CD14-positive monocyte (primary cell): ENCODE results near the gene TBC1D22A. TPM values are rescaled to one million over a fixed set of nuclear protein-coding genes. Genes with fewer than 3 reads are reported as not detected.

ENCODE experiments used
- DNase-seq, 3 donors: peaks; one replicate each; pipeline ENCODE4 v3.0.0-alpha.2; 2011 to 2022
- H2AFZ ChIP-seq: 2 replicates; pipeline ENCODE4 v1.6.0; 2012; ENCODE audit warnings: mild to moderate bottlenecking, low read depth, low read length, inconsistent platforms; ENCODE audit not compliant: insufficient read depth, poor library complexity, severe bottlenecking
- H3K27ac ChIP-seq, 2 donors: 1 replicate in 1 of 2; 2 replicates in 1 of 2; pipeline ENCODE4 v1.5.1; 2012 to 2013; ENCODE audit warnings: low read length in 2 of 2, control low read depth in 1 of 2, inconsistent platforms in 1 of 2, low read depth in 1 of 2, mild to moderate bottlenecking in 1 of 2
- H3K27me3 ChIP-seq, 2 donors: one replicate each; pipeline versions ENCODE4 v1.6.0 to v1.6.1; 2011 to 2013; ENCODE audit warnings: low read length in 2 of 2; ENCODE audit not compliant: control insufficient read depth in 2 of 2, insufficient read depth in 2 of 2
- H3K36me3 ChIP-seq, 2 donors: replicated peaks in 1 of 2; 1 replicate in 1 of 2; 2 replicates in 1 of 2; pipeline versions ENCODE4 v1.5.1 to v1.6.1; 2012 to 2013; ENCODE audit warnings: low read length in 2 of 2, control low read depth in 1 of 2, inconsistent platforms in 1 of 2, mild to moderate bottlenecking in 1 of 2; ENCODE audit not compliant: insufficient read depth in 2 of 2, control insufficient read depth in 1 of 2
- H3K4me1 ChIP-seq, 2 donors: 1 replicate in 1 of 2; 2 replicates in 1 of 2; pipeline versions ENCODE4 v1.5.1 to v1.6.1; 2012 to 2013; ENCODE audit warnings: low read length in 2 of 2, control low read depth in 1 of 2, inconsistent platforms in 1 of 2, mild to moderate bottlenecking in 1 of 2, moderate library complexity in 1 of 2; ENCODE audit not compliant: insufficient read depth in 2 of 2, control insufficient read depth in 1 of 2
- H3K4me2 ChIP-seq: replicated peaks from 2 replicates; pipeline ENCODE3; 2012; ENCODE audit warnings: low read length, moderate library complexity, mild to moderate bottlenecking; ENCODE audit not compliant: poor library complexity, severe bottlenecking; ENCODE audit errors: extremely low read depth
- H3K4me3 ChIP-seq, 3 experiments: fragments of 200-600 bp in 1 of 3; sonication (generic) in 1 of 3; replicated peaks in 1 of 3; 1 replicate in 2 of 3; 2 replicates in 1 of 3; pipeline ENCODE4 v1.5.1; 2011 to 2013; ENCODE audit warnings: low read length in 3 of 3, mild to moderate bottlenecking in 3 of 3, control low read depth in 2 of 3, low read depth in 2 of 3, inconsistent platforms in 1 of 3, moderate library complexity in 1 of 3
- H3K79me2 ChIP-seq: 2 replicates; pipeline ENCODE4 v1.6.0; 2012; ENCODE audit warnings: mild to moderate bottlenecking, control low read depth, inconsistent platforms, low read length, moderate library complexity; ENCODE audit not compliant: insufficient read depth
- H3K9ac ChIP-seq: 2 replicates; pipeline ENCODE4 v1.6.0; 2017; ENCODE audit warnings: low read length, mild to moderate bottlenecking; ENCODE audit not compliant: insufficient read depth, poor library complexity, severe bottlenecking
- H3K9me3 ChIP-seq, 2 donors: replicated peaks in 1 of 2; 1 replicate in 1 of 2; 2 replicates in 1 of 2; pipeline versions ENCODE4 v1.5.1 to v1.6.1; 2012 to 2013; ENCODE audit warnings: low read length in 2 of 2, control low read depth in 1 of 2; ENCODE audit not compliant: control insufficient read depth in 1 of 2, insufficient read depth in 1 of 2
- H4K20me1 ChIP-seq: 2 replicates; pipeline ENCODE4 v1.6.0; 2012; ENCODE audit warnings: mild to moderate bottlenecking, low read length, control low read depth, moderate library complexity; ENCODE audit not compliant: insufficient read depth
- H3K27ac Mint-ChIP-seq, 7 donors: one replicate each; pipeline ENCODE4 v1.8.0; 2020; ENCODE audit warnings: mild to moderate bottlenecking in 7 of 7, mixed read lengths in 7 of 7, moderate library complexity in 6 of 7, inconsistent platforms in 2 of 7
- H3K27me3 Mint-ChIP-seq, 3 donors: one replicate each; pipeline ENCODE4 v1.8.0; 2021 to 2022; ENCODE audit warnings: low read depth in 3 of 3, mild to moderate bottlenecking in 3 of 3, mixed read lengths in 3 of 3, moderate library complexity in 3 of 3, inconsistent platforms in 1 of 3
- H3K36me3 Mint-ChIP-seq, 2 donors: one replicate each; pipeline ENCODE4 v1.8.0; 2020; ENCODE audit warnings: mixed read lengths in 2 of 2, inconsistent platforms in 1 of 2, mild to moderate bottlenecking in 1 of 2
- H3K4me1 Mint-ChIP-seq: one replicate; pipeline ENCODE4 v1.8.0; 2020; ENCODE audit warnings: mild to moderate bottlenecking, mixed read lengths
- H3K4me3 Mint-ChIP-seq, 2 donors: one replicate each; pipeline ENCODE4 v1.8.0; 2020; ENCODE audit warnings: mild to moderate bottlenecking in 2 of 2, mixed read lengths in 2 of 2, moderate library complexity in 1 of 2
- H3K9me3 Mint-ChIP-seq, 7 donors: one replicate each; pipeline ENCODE4 v1.8.0; 2020 to 2022; ENCODE audit warnings: mixed read lengths in 7 of 7, mild to moderate bottlenecking in 6 of 7, moderate library complexity in 6 of 7, inconsistent platforms in 2 of 7
- CTCF ChIP-seq: fragments of 200-600 bp; IDR thresholded peaks from one replicate; pipeline ENCODE4 v1.8.0; 2022; ENCODE audit warnings: antibody characterized with exemption, mild to moderate bottlenecking
- WGBS: methylation state at CpG from one replicate; pipeline ENCODE4 v1.1.5; 2013; ENCODE audit warnings: missing lambda C conversion rate; ENCODE audit not compliant: insufficient coverage; 5-methylcytosine and 5-hydroxymethylcytosine counted together
- intact Hi-C, 2 donors: fragments of 100-400 bp; cut with micrococcal nuclease; formaldehyde crosslinking; loops; one replicate each; pipeline versions ENCODE4 v1.15.0 to v1.15.1; 2023
- polyA plus RNA-seq, 3 donors: library from polyadenylated mRNA; depleted of rRNA in 1 of 3; unstranded in 2 of 3; stranded (reverse) in 1 of 3; fragments of 300-500 nt in 2 of 3; fragments of >200 nt in 1 of 3; fragmentation: Illumina TruSeq in 2 of 3; gene quantifications; 1 replicate in 2 of 3; 2 replicates in 1 of 3; pipeline ENCODE4 v1.2.3, GENCODE V29; 2012 to 2021

TBC1D22A gene
- polyA plus RNA-seq, 3 donors, result 25.9 to 36.2 (median 29.5) TPM

- peak overlapping the region in 1 of 2 donors; percentile 40 for H3K27ac ChIP-seq
These were observed 12.0 kb upstream of the TBC1D22A start for GRCh38 chr22:46750530-46750800.

GRCh38 chr22:46750863-46751443 lies 11.5 kb upstream of the TBC1D22A start:
- peak overlapping the region in 6 of 7 donors; percentile 69 to 92 (median 79) for H3K27ac Mint-ChIP-seq
- no peak for TF ChIP-seq CTCF
- H3K9me3 Mint-ChIP-seq, result peaks cover 0 to 7% (median 2%) of the 10 kb centered on the region in 7 donors
- peak overlapping the region; percentile 42 for H2AFZ ChIP-seq
- peaks cover 2 to 11% (median 10%) of the 10 kb centered on the region in 3 donors for H3K27me3 Mint-ChIP-seq
- peak overlapping the region; percentile 3 to 40 for H3K27ac ChIP-seq
- 49% methylated on average over 11 of the region's 12 CpGs for WGBS
- peaks cover 0 to 6% of the 10 kb centered on the region in 2 donors for H3K9me3 ChIP-seq
- DNase-seq, result no peak
- H3K4me1 Mint-ChIP-seq, result peaks cover 61% of the 10 kb centered on the region
- H3K4me2 ChIP-seq, result no peak overlapping the region
- no peaks in the 10 kb centered on the region for H3K36me3 Mint-ChIP-seq
- no peak overlapping the region for H3K9ac ChIP-seq
- H3K4me1 ChIP-seq, result peaks cover 69 to 70% of the 10 kb centered on the region in 2 donors
- intact Hi-C loops, result loop anchor here in 1 of 2 donors (5.0 kb wide), 1 partner anchor 41 kb away; no protein-coding TSS in a partner anchor
- H3K36me3 ChIP-seq, result no peaks in the 10 kb centered on the region
- H3K4me3 ChIP-seq, result no peak overlapping the region
- peak overlapping the region in 1 of 2 donors; percentile 30 for H3K4me3 Mint-ChIP-seq
- no peaks in the 10 kb centered on the region for H4K20me1 ChIP-seq
- H3K79me2 ChIP-seq, result no peaks in the 10 kb centered on the region
- H3K27me3 ChIP-seq, result no peaks in the 10 kb centered on the region

More at GRCh38 chr22:46750530-46750800, 12.0 kb upstream of the TBC1D22A start:
- H3K27me3 Mint-ChIP-seq, result peaks cover 2 to 11% (median 10%) of the 10 kb centered on the region in 3 donors
- intact Hi-C loops, result loop anchor here in 1 of 2 donors (5.0 kb wide), 1 partner anchor 42 kb away; no protein-coding TSS in a partner anchor
- Histone ChIP-seq H3K36me3 (no peaks in the 10 kb centered on the region), H3K79me2 (no peaks in the 10 kb centered on the region), H4K20me1 (no peaks in the 10 kb centered on the region), H2AFZ (no peak overlapping the region), H3K9ac (no peak overlapping the region), H3K27me3 (no peaks in the 10 kb centered on the region), H3K4me3 (no peak overlapping the region), H3K9me3 (peaks cover 0 to 1% of the 10 kb centered on the region in 2 donors), H3K4me1 (peaks cover 64 to 65% of the 10 kb centered on the region in 2 donors), H3K4me2 (no peak overlapping the region)
- peak overlapping the region in 1 of 2 donors; percentile 30 for H3K4me3 Mint-ChIP-seq
- no peak for TF ChIP-seq CTCF
- 86% methylated on average over 5 of the region's 5 CpGs for WGBS
- DNase-seq, result no peak
- H3K4me1 Mint-ChIP-seq, result peaks cover 59% of the 10 kb centered on the region
- peaks cover 0 to 6% (median 0%) of the 10 kb centered on the region in 7 donors for H3K9me3 Mint-ChIP-seq
- H3K36me3 Mint-ChIP-seq, result no peaks in the 10 kb centered on the region
- H3K27ac Mint-ChIP-seq, result peak overlapping the region; percentile 41 to 92 (median 76)
